ENCODE results near the gene RPA3.

Gene RPA3

GRCh38 chr7:7612519-7612918, 105.9 kb downstream of the RPA3 start:
- no peaks in the 10 kb centered on the region for H3K27me3 Mint-ChIP-seq
- no peaks in the 10 kb centered on the region for H3K9me3 Mint-ChIP-seq
- H3K36me3 Mint-ChIP-seq, result peaks cover 3% of the 10 kb centered on the region
- H3K4me1 Mint-ChIP-seq, result no peaks in the 10 kb centered on the region
- ATAC-seq (ENCODE audit: low read depth), result no peak
- DNase-seq (ENCODE audit: low spot score in 2 of 2), result no peak
- H3K27ac Mint-ChIP-seq, result no peak overlapping the region
- no peak overlapping the region for H3K4me3 Mint-ChIP-seq

GRCh38 chr7:7609330-7609729, 109.1 kb downstream of the RPA3 start:
- H3K27ac Mint-ChIP-seq, result no peak overlapping the region

GRCh38 chr7:7607010-7607409, 111.4 kb downstream of the RPA3 start:
- H3K4me1 Mint-ChIP-seq, result no peaks in the 10 kb centered on the region
- H3K27ac Mint-ChIP-seq, result no peak overlapping the region
- H3K36me3 Mint-ChIP-seq, result peaks cover 3% of the 10 kb centered on the region
- DNase-seq (ENCODE audit: low spot score in 2 of 2) (no peak), ATAC-seq (ENCODE audit: low read depth) (no peak)
- H3K9me3 Mint-ChIP-seq, result no peaks in the 10 kb centered on the region
- H3K27me3 Mint-ChIP-seq, result no peaks in the 10 kb centered on the region
- no peak overlapping the region for H3K4me3 Mint-ChIP-seq

More at GRCh38 chr7:7609330-7609729, 109.1 kb downstream of the RPA3 start:
- Mint-ChIP-seq H3K4me3 (no peak overlapping the region), H3K36me3 (peaks cover 3% of the 10 kb centered on the region), H3K4me1 (no peaks in the 10 kb centered on the region), H3K27me3 (no peaks in the 10 kb centered on the region), H3K9me3 (no peaks in the 10 kb centered on the region)
- DNase-seq (ENCODE audit: low spot score in 2 of 2) (no peak), ATAC-seq (ENCODE audit: low read depth) (no peak)

DNA sequence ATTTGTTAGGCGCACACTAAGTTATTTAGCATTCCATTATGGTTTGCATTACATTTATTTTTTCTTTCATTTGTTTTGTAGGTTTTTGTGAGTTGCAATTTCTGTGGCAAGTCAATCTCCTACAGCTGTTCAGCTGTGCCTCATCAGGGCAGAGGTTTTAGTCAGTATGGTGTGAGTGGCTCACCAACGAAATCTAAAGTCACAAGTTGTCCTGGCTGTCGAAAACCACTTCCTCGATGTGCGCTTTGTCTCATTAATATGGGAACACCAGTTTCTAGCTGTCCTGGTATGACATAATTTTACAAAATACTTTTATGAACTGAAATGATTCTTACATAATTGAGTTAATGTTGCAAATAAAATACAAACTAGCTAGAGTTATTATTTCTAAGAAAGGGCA, 122.2 kb downstream of the RPA3 start:
- no peak for DNase-seq (ENCODE audit: low spot score in 2 of 2)
- H3K36me3 Mint-ChIP-seq, result peaks cover 23% of the 10 kb centered on the region
- H3K4me3 Mint-ChIP-seq, result no peak overlapping the region
- no peaks in the 10 kb centered on the region for H3K9me3 Mint-ChIP-seq
- no peak for ATAC-seq (ENCODE audit: low read depth)
- H3K4me1 Mint-ChIP-seq, result no peaks in the 10 kb centered on the region
- no peak overlapping the region for H3K27ac Mint-ChIP-seq
- no peaks in the 10 kb centered on the region for H3K27me3 Mint-ChIP-seq

- H3K36me3 Mint-ChIP-seq, result peaks cover 24% of the 10 kb centered on the region
- H3K4me1 Mint-ChIP-seq, result peaks cover 2% of the 10 kb centered on the region
- no peaks in the 10 kb centered on the region for H3K9me3 Mint-ChIP-seq
- ATAC-seq (ENCODE audit: low read depth) (peak; percentile 56), DNase-seq (ENCODE audit: low spot score in 2 of 2) (peak in 1 of 2 donors; percentile 28)
- no peak overlapping the region for H3K27ac Mint-ChIP-seq
- no peak overlapping the region for H3K4me3 Mint-ChIP-seq
- no peaks in the 10 kb centered on the region for H3K27me3 Mint-ChIP-seq
These were observed 123.0 kb downstream of the RPA3 start for GRCh38 chr7:7595451-7595850.

Measured in memory B cell (primary cell).